Midbrain (tissue), 1 donor: ENCODE measurements around the gene RASSF4.

Experiments
- DNase-seq: peaks from one replicate; lab custom pipeline; 2025; lab: John Stamatoyannopoulos, UW

RASSF4 gene

DNA sequence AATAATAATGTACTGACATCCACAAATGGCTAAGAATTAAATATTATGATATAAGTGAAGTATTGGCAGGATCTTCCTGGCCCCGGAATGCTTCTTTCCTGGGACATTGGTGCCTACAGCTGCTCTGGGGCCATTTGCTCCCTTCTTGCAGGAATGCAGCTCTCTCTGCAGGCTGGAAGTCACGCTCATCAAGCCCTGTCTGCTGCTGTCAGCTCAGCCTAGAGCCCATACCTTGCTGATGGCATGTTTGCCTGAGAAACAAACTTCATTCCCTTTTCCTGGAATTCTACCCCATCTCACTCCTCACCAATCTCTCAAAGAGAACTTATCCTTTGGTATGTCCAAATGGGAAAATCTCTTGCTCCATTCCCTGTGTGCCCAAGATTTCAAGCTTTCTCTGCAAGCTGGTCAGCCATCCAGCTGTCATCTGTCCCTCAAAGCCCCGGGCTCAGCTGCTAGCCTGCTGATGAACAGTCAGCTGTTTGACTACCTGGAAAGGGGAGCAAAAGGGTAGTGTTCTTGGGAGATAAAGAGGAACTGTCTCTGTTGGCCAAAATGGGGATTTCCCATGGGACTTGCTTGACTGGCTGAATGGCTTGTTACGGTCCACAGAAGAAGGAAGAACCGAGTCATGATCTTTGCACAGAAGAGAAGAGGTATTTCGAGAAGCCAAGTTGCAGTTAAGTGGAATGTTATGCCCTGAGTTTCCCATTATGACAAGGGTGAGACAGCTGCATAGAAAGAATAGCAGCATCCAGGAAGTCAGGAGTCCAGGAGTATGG lies 12.0 kb upstream of the RASSF4 start:
- no peak for DNase-seq

DNA sequence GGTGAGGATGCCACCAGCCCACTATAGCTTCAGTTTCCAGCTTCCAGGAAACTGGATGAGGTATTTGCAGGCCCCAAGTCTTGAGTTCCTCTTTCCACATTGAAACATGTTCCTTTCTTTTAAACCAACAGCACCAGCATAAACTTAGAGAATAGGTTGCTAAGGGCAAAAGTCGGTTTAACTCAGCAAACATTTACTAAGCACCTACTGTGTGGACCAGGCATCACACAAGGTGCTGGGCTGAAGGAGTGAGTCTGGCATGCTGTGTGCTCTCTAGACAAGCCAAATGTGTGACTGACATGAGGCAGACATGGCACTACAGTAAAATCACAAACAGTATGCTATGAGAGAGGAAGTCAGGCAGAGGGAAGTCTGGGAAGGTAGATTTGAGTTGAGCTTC lies 11.0 kb upstream of the RASSF4 start:
- no peak for DNase-seq

DNA sequence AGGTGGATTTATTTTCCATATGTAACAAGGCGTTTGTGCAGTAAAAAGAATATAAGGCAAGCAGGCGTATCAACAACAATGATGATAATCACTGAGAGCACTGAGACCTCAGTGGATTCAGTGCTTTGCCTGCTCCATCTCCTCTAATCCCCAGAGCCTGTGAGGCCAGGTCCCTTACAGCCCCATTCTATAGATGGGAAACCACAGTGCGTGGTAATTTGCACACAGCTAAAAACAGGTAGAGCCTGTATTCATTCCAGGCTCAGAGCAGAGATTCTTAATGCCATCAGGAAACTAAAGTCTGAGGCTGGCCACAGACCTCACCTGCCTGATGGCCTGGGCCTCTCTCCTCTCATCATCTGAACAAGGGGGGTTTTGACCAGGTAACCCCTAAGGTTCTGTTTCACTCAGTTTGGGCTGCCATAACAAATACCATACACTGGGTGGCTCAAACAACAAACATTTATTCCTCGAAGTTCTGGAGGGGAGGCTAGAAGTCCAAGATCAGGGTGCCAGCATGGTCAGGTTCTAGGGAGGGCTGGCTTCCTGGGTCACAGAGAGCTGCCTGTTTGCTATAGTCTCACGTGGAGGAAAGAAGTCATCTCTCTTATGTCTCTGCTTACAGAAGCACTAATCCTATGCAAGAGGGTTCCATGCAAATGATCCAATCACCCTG lies 10.3 kb upstream of the RASSF4 start:
- DNase-seq = no peak

DNA sequence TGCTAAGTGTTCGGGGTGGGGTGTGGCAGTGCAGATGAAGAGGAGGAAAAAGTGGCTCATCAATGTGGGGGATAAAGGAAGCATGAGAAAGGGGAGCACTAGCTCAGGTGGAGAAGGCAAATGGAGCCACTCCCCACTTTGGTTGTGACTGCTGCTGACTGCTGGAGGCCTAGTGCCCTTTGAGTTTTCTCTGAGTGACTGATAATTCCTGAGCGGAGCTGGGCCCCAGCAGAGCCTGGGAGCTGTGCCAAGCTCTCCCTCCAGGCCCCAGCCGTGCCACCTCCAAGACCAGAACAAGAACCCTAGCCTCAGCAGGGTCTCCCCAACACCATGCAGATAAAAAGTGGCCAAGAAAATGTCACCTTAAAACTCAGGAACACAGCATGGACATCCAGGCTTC lies 9.7 kb upstream of the RASSF4 start:
- no peak for DNase-seq

DNA sequence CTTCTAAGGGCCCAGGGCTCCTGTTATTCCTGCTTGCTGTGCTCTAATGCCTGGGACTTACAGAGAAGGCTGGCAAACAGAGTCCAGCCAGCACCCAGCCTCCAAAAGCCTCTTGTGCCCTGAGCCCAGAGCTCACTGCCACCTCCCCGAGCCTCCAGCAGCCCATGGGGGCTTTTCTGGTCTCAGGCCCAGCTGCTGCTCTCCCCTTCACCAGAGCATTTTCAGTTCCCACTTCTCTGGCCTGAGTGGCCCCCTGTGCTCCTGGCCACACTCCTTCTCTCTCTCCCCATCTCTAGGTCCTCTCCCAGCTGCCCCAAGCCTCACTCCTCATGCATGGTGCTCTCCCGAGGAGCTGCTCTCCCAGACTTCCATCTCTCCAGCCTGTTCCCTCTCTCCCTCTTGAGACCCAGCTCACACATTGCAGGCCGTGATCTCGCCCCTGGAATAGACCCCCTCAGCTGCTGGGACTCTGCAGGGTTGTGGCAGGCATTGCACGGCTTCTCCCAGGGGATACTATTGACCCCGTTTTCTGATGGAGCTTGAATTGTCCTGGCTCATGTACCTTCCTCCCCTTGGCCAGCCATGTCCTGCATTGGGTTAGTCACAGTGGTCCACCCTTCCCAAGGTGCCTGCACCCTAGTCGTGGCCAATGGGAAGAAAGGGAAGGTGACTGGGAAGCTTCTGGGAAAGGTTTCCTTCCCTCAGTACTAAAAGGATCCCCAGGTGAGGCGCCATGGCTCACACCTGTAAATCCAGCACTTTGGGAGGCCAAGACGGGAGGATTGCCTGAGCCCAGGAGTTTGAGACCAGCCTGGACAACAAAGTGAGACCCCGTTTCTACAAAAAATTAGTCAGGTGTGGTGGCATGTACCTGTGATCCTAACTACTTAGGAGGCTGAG lies 9.0 kb upstream of the RASSF4 start:
- DNase-seq = no peak

DNA sequence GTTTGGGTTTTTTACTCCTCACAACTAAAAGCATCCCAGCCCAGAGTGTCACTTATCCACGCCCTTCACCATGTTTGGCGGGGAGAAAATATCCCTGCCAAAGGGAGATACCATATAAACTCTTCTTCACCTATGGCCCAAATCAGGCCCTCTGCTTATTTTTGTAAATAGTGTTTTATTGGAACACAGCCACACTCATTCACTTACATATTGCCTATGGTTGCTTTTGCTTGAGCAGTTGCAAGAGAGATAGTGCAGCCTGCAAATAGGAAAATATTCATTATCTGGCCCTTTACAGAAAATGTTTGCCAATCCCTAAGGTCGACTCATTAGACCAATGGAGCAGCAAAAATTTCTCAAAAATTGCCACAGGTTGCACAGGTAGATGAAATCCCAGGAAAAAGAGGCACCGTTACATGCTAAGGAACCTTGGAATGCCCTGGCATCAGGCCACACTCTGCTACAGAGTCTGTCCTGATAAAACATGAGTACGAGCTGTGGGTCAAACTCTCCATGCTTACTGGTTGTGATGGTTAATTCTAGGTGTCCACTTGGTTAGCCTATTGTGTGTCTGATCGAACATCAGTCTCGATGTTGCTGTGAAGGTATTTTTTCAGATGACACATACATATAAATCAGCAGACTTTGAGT lies 7.9 kb upstream of the RASSF4 start:
- DNase-seq = no peak

DNA sequence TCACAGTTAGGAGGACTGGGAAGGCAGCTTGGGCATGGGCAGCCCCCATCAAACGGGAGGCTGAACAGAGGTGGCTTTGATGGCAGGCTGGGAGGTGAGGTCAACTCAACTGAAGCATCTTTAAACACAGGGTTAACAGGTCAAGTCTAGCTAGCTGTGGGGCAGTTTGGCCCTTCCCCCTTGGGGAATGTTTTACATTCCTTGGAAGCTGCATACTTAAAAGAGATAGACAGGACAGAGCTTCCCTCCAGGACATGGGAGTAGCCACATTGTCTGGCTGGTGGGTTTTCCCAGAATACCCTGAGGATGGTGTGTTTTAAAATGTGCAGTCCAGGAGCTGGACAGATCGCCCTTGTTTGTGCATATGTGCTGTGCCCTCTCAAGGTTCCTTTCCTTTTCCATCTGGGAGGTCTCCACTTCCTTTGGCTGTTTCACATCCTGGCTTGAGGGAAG lies 6.8 kb upstream of the RASSF4 start:
- no peak for DNase-seq

DNA sequence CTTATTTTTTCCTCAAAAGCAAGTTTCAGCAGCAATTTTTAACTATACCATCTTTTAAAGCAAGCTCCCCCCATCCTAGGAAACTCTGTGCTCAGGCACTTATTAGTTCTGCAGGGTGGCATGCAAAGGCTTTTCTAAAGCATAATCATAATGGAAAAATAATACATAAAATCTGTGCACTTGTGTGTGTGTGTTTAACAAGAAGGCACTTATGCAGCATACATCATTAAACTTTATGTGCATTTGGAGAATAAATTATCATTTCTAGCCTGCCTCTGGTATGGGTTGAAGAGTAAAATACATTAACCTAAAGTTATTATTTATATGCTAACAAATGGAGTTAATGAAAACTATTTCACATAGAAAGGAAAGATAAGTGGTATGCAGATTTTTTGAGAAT lies 5.6 kb upstream of the RASSF4 start:
- DNase-seq = no peak

DNA sequence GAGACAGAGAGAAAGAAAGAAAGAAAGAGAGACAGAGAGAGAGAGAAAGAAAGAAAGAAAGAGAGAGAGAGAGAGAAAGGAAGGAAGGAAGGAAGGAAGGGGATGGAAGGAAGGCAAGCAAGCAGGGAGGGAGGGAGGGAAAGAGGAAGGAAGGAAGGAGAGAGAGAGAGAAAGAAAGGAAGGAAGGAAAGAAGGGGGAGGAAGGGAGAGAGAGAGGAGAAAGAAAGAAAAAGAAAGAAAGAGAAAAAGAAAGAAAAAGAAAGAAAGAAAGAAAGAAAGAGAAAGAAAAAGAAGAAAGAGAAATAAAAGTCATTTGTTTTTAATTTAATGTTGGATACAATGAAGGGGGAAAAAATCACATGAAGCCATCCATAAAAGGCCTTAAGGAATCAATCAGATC lies 4.6 kb upstream of the RASSF4 start:
- DNase-seq = no peak

DNA sequence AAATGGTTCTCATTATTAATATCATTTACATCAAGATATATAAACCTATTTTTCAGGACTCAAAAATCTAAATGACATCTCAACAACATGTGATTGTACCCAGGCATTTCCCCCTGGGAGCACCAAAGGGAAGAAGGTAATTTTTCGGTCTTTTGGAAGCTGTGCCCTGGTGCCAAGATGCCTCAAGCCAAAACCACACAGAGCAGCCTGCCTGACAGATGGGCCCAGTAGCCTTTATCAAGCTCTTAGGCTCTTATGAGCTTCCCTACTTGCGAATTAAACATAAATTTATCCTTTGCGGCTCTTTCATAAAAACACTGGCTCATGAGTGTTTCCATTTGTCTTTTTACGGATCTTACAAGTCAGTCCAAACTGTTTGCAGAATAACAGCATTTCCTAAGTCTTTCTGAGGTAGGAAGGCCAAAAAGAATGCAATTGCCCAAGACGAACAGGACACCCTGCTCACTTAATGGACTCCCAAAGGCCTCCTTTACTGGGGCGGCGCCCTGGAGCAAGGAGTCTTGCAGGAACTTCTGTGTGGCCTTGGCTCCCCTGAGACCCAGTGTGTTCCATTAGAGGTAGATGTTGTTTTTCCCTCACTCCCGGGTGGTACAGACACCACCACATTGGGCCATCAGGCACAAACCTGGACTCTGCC lies 4.1 kb upstream of the RASSF4 start:
- no peak for DNase-seq

DNA sequence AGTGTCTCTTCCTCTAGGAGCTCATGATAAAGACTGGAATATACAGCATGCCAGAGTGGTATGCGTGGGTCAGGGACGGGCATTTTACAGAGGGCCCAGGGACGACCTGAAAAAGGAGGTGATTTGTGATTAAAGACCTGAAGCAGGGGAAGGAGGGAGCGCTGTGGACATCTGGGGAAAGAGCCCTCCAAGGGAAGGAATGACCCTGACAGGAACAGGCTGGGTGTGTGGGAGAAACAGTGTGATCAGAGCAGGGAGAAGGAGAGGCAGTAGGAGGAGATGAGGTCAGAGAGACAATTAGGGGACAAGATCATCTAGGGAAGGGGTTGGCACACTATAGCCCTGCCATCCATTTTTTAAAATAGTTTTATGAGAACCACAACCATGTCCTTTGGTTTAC lies 3.4 kb upstream of the RASSF4 start:
- DNase-seq = no peak

DNA sequence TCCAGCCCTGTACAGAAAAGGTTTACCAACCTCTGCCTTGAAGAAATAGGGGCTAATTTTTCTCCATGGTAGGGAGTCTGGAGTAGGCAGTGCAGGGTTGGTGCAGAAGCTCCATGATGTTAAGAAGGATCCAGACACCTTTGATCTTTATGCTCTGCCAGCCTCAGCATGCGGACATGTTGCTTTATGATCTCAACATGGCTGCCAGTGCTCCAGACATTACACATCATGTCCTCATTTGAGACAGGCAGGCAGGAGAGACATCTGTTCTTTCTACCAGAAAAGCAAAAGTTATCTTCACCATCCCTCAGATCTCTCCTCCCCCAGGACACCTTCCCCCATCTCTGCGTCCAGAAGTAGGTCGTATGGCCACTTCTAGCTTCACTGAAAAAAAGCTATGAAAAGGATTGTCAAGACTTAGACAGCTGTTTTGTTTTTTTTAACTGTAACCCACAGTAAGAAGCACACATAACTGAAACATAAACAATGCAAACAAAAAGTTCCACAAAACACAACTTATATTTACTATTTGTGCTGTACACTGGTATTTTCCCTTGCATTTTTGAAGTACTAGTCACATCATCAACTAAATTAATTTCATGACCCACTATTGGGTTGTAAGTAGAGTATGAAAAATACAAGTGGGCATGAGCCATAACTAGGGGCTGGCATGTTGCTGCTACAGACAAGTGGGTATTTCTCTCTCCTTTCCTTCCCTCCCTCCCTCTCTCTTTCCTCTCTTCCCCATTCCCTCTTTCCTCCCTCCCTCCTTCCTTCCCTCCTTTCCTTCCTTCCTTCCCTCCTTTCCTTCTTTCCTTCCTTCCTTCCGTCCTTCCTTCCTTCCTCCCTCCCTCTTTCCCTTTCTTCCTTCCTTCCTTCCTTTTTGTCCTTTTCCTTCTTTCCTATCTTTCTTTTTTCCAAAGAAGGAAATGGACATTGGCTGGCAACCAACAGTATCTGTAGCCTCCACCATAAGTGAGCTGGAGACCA lies 2.6 kb upstream of the RASSF4 start:
- no peak for DNase-seq

DNA sequence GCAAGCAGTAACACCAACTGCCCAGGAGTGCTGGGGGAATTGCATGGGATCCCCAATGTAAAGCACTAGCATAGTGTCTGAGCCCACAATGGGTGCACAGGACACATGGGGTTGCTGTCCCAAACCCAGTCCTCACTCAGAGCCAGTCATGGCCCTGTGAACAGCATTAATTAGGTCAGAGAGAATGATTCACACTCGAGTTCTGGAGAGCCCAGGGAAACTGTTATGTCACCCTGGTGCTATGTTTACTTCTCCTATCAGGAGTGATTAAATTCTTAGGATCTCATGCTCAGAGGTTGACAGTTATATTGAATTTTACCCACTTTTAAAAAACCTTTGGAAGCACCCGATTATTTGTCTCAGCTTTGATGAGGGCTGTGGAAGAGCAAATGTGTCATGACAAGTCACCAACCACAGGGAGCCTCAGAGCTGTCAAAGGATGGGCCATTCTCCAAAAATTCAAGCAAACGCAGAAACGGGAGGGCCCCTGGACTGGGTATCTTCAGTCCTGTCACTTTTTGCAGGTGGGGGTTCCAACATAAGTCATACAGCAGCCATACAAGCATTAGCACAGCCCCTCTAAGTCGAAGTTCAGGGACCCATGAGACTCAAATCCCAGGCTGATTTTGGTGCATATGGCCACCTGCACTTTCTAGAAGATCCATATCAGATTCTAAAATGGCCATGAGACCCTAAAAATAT lies 1.3 kb upstream of the RASSF4 start:
- no peak for DNase-seq

DNA sequence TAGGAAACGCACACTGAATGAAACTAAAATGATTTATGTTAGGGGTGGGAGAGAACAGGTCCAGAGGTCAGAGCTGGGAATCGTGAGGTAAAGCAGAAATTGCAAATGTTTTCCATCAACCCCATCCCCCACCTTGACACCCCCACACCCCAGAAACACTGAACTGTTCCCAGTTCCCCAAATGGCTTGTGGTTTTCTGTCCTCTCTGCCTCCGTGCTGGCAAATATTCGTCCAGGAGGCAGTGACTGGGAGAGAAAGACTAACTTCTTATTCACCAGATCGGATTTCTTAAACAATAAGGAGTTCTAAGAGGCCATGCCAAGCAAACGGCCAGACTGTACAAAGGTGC lies 730 bp upstream of the RASSF4 start:
- no peak for DNase-seq

DNA sequence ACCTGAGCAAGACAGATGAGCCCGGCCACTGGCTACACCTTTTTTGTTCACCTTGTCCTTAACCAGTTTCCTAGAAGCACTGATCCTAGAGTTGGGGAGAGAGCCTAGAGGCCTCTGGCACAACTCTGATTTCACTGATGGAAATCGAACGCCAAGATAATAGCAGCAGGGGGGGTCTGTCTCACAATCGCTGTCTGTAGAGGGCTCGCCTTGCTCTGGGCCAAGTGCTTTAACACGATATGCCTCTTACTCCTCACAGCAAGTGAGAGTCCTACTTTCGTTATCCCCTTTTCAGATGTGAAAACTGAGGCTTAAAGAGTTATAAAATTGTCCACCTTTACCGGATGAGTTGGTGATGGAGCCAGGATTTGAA lies 472 bp downstream of the RASSF4 start:
- DNase-seq = peak; percentile 60

DNA sequence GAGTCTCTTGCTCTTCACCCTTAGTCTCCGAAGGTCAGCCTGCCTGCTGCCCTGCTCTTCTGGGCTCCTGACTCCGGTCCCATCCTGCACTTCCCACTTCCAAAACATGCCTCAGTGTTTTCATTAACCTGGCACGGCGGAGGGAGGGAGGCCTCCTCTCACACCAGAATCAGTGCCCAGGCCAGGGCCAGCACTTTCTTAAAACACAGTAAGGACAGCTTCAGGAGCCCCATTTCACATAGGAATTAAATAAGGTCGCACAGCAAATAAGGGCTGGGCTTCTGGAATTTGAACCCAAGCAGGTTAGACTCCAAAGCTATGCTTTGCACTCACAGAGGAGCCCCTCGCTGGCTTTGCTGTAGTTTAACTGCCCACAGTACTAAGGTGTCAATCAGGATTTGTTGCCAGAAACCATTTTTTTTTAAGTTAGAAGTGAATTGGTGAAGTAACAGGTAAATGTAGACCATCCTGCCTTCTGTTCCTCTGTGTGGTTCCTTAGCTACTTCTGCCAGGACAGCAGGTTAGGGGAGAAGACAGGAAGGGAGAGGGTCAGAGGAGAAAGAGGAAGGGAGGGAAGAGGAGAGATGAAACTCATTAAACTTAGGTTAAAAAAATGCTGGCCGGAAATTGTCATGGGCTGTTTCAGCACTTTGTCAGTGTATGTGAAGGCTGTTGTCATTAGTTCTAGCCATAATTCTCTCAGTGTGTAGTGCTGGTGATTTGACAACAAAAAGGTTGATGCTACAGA lies 1.1 kb downstream of the RASSF4 start:
- DNase-seq = no peak

DNA sequence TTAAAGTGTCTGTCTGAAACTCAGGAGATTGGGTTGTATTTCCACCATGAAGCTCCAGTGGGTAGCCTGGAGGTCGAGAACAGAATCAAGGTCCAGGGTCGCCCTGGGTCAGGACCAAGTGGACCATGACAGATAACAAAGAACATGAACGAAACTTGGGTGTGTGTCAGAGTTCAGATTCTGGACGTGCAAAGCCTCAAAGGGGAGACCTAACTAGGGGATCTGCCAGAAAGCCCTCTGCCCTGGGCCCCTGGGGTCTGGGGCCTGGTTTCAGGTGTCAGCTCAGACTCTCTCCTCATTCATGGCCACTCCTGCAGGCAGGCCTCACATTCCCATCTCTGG lies 1.6 kb downstream of the RASSF4 start:
- DNase-seq = no peak

DNA sequence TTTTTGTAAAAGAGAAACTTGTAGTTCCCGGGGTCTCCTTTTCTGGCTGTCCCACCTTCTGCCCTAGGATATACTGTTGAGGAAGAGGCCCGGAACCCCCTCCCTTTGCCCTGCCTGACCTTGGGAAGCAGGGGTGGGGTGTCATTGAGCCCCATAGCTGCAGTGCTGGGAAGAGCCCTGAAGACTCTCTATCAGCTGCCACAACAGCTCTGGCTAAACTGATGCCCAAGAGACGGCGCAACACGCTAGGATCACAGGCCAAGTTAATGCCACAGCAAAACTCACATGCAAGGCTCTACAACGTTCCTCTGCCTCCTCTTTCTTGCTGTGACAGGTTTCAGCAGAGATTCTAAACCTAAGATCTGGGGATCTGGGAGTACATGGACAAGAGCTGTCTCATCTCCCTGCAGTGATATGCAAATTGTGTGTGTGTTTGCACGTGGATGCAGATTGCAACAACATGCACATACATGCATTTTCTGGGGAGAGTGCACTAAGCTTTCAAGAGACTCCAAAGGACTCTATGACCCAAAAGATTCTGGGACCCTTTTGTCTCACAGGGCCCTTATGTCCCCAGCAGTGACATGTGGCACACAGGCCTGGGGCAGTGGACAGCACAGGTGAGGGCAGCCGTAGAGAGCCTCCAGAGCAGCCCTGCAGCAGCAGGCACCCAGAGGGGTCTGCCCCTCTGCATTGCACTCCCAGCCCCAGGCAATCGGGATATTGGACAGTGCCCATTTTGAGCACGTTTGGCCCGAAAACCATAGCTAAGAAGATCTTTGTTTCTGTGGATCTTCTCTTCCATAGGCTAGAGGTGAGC lies 2.5 kb downstream of the RASSF4 start:
- DNase-seq = no peak
